Mammary epithelial cell (primary cell): ENCODE results near the gene RNU1-3.
"Not testable (repeated sequence)": the region's sequence is repeated elsewhere in the genome, so short reads cannot be mapped to it uniquely, and the experiment has no call there.

Source experiments
- CTCF ChIP-seq, 2 donors: IDR thresholded peaks in 1 of 2; conservative IDR thresholded peaks in 1 of 2; 2 replicates each; pipeline ENCODE4 v1.5.1; 2011 to 2012; ENCODE audit warnings: inconsistent platforms in 2 of 2, low read length in 2 of 2, mild to moderate bottlenecking in 2 of 2, control low read depth in 1 of 2, low read depth in 1 of 2; ENCODE audit not compliant: insufficient read depth in 1 of 2; ENCODE audit errors: extremely low read depth in 1 of 2
- EZH2 ChIP-seq: IDR thresholded peaks from 2 replicates; pipeline ENCODE4 v1.6.1; 2012; ENCODE audit warnings: low read length, inconsistent platforms, borderline replicate concordance

GRCh38 chr1:16673976-16674375, 7.2 kb upstream of the RNU1-3 start:
- not testable (repeated sequence) for TF ChIP-seq CTCF (conservative IDR thresholded peaks at IDR 0.05 in 1 of 2, IDR thresholded peaks at IDR 0.05 in 1 of 2; ENCODE audit: extremely low read depth in 1 of 2, insufficient read depth in 1 of 2, low read depth in 1 of 2, low read length in 2 of 2); EZH2
